MG63 (cell line): ENCODE results near the gene DNALI1. TPM values are rescaled to one million over a fixed set of nuclear protein-coding genes. Genes with fewer than 3 reads are reported as not detected.

Source experiments
- DNase-seq: peaks from one replicate; pipeline ENCODE4 v3.0.0-alpha.2; 2020
- H3K27me3 ChIP-seq: fragments of 250-450 bp; sonication (Bioruptor Pico); 2 replicates; pipeline ENCODE4 v1.5.1; 2020; ENCODE audit warnings: mild to moderate bottlenecking, moderate library complexity
- H3K36me3 ChIP-seq: fragments of 250-450 bp; sonication (Bioruptor Pico); 2 replicates; pipeline ENCODE4 v1.5.1; 2020; ENCODE audit warnings: mild to moderate bottlenecking, moderate library complexity
- H3K4me3 ChIP-seq: fragments of 250-450 bp; sonication (Bioruptor Pico); 2 replicates; pipeline ENCODE4 v1.5.1; 2020; ENCODE audit warnings: mild to moderate bottlenecking, moderate library complexity
- H3K9me3 ChIP-seq: fragments of 250-450 bp; sonication (Bioruptor Pico); 2 replicates; pipeline ENCODE4 v1.5.1; 2020; ENCODE audit warnings: mild to moderate bottlenecking, moderate library complexity
- total RNA-seq: library from RNA; depleted of rRNA; stranded (reverse); fragments of >200 nt; shearing (Covaris generic); gene quantifications from 2 replicates; pipeline ENCODE4 v1.2.3, GENCODE V29; 2014; ENCODE audit warnings: low replicate concordance; rRNA removed

DNALI1 gene
- total RNA-seq, 1 experiment from 2014 or later: not detected

GRCh38 chr1:37612186-37612585 lies 55.4 kb downstream of the DNALI1 start:
- 0 out of 2 replicates have a peak, but pooled peaks cover 3% of the 10 kb centered on the region for H3K27me3 ChIP-seq
- DNase-seq: no peak
- no peaks in the 10 kb centered on the region for H3K9me3 ChIP-seq
- no peaks in the 10 kb centered on the region for H3K36me3 ChIP-seq
- no peak overlapping the region for H3K4me3 ChIP-seq

GRCh38 chr1:37614105-37614504 lies 57.4 kb downstream of the DNALI1 start:
- Histone ChIP-seq H3K4me3 (no peak overlapping the region), H3K27me3 (0 out of 2 replicates have a peak, but pooled peaks cover 3% of the 10 kb centered on the region), H3K9me3 (no peaks in the 10 kb centered on the region), H3K36me3 (no peaks in the 10 kb centered on the region)
- DNase-seq: no peak

- DNase-seq: no peak
- Histone ChIP-seq H3K4me3 (no peak overlapping the region), H3K36me3 (no peaks in the 10 kb centered on the region), H3K27me3 (0 out of 2 replicates have a peak, but pooled peaks cover 3% of the 10 kb centered on the region), H3K9me3 (no peaks in the 10 kb centered on the region)
Observed at GRCh38 chr1:37616330-37616729, 59.6 kb downstream of the DNALI1 start.

Other genes with a start within 250 kb of the DNALI1 start
- gene ZC3H12A, start 82.4 kb upstream of the DNALI1 start, total RNA-seq: 2.2 and 3.8 TPM in 2 replicates
- 64.6 and 68.7 TPM in 2 replicates for gene MEAF6, start 42.2 kb upstream of the DNALI1 start, total RNA-seq
- gene SNIP1, start 2.6 kb upstream of the DNALI1 start, total RNA-seq: 4.7 and 7.2 TPM in 2 replicates
- gene GNL2, start 39.0 kb downstream of the DNALI1 start, total RNA-seq: 66.5 and 126 TPM in 2 replicates
- not detected in 2 replicates for gene RSPO1, start 78.0 kb downstream of the DNALI1 start, total RNA-seq
- 6.3 and 14.2 TPM in 2 replicates for gene CDCA8, start 135.6 kb downstream of the DNALI1 start, total RNA-seq
- not detected in 2 replicates for gene EPHA10, start 208.2 kb downstream of the DNALI1 start, total RNA-seq
- gene MANEAL, start 236.9 kb downstream of the DNALI1 start, total RNA-seq: 8.8 and 15.0 TPM in 2 replicates